ENCODE data around the gene TRAF3IP1. TPM values are rescaled to one million over a fixed set of nuclear protein-coding genes. Genes with fewer than 3 reads are reported as not detected.
"Not testable (repeated sequence)": the region's sequence is repeated elsewhere in the genome, so short reads cannot be mapped to it uniquely, and the experiment has no call there.

Gene TRAF3IP1
- total RNA-seq, 1 donor from 2014 or later: 6.0 TPM

GRCh38 chr2:238425505-238425978 lies 105.2 kb downstream of the TRAF3IP1 start:
- DNase-seq (ENCODE audit: low read depth in 2 of 2): no peak

GRCh38 chr2:238425979-238426567 lies 105.8 kb downstream of the TRAF3IP1 start:
- DNase-seq (ENCODE audit: low read depth in 2 of 2): no peak

- peak; percentile 39 to 71 for DNase-seq (ENCODE audit: low read depth in 2 of 2)
Observed at GRCh38 chr2:238426568-238427434, 106.5 kb downstream of the TRAF3IP1 start, which contains the start of gene ASB1. Gene ASB1, plus strand, starts transcription at chr2:238426927. Its CDS starts 144 bp downstream, at chr2:238427071.

- DNase-seq (ENCODE audit: low read depth in 2 of 2): no peak
Observed at GRCh38 chr2:238427435-238428162, 107.3 kb downstream of the TRAF3IP1 start.

- no peak for DNase-seq (ENCODE audit: low read depth in 2 of 2)
Observed at GRCh38 chr2:238428866-238429265, 108.5 kb downstream of the TRAF3IP1 start.

- no peak for DNase-seq (ENCODE audit: low read depth in 2 of 2)
Observed at GRCh38 chr2:238430781-238431180, 110.5 kb downstream of the TRAF3IP1 start.

- no peak for DNase-seq (ENCODE audit: low read depth in 2 of 2)
Observed at GRCh38 chr2:238431456-238431855, 111.1 kb downstream of the TRAF3IP1 start.

GRCh38 chr2:238433300-238433915 lies 113.1 kb downstream of the TRAF3IP1 start:
- DNase-seq (ENCODE audit: low read depth in 2 of 2): no peak

- no peak for DNase-seq (ENCODE audit: low read depth in 2 of 2)
Observed at GRCh38 chr2:238433941-238434845, 113.9 kb downstream of the TRAF3IP1 start.

- no peak for DNase-seq (ENCODE audit: low read depth in 2 of 2)
Observed at GRCh38 chr2:238434846-238435751, 114.8 kb downstream of the TRAF3IP1 start.

- no peak for DNase-seq (ENCODE audit: low read depth in 2 of 2)
Observed at GRCh38 chr2:238435752-238436096, 115.4 kb downstream of the TRAF3IP1 start.

GRCh38 chr2:238438856-238439849 lies 118.8 kb downstream of the TRAF3IP1 start:
- peak in 1 of 2 donors; percentile 62 for DNase-seq (ENCODE audit: low read depth in 2 of 2)

- DNase-seq (ENCODE audit: low read depth in 2 of 2): no peak
Observed at GRCh38 chr2:238439917-238440316, 119.6 kb downstream of the TRAF3IP1 start.

GRCh38 chr2:238440331-238440730 lies 120.0 kb downstream of the TRAF3IP1 start:
- DNase-seq (ENCODE audit: low read depth in 2 of 2): no peak

GRCh38 chr2:238440767-238441166 lies 120.4 kb downstream of the TRAF3IP1 start:
- no peak for DNase-seq (ENCODE audit: low read depth in 2 of 2)

- peak in 1 of 2 donors; percentile 20 for DNase-seq (ENCODE audit: low read depth in 2 of 2)
Observed at GRCh38 chr2:238441262-238442114, 121.2 kb downstream of the TRAF3IP1 start.

- DNase-seq (ENCODE audit: low read depth in 2 of 2): not testable (repeated sequence)
Observed at GRCh38 chr2:238442257-238442656, 121.9 kb downstream of the TRAF3IP1 start.
